B cell (primary cell): ENCODE results near the gene ASIC4. TPM values are rescaled to one million over a fixed set of nuclear protein-coding genes. Genes with fewer than 3 reads are reported as not detected.
A peak's percentile ranks its signal among the peaks of the same experiment; 100 is the strongest.

Experiments used
- ATAC-seq: fragments of 200-7000 bp; cut with Tn5 transposase; one replicate; pipeline ENCODE4 v1.10.0; 2021; ENCODE audit warnings: low read depth, mild to moderate bottlenecking, moderate number of reproducible peaks, moderate library complexity
- CTCF ChIA-PET: fragments of 350-600 bp; sonication (Branson Sonifier 250); formaldehyde crosslinking; loops from one replicate; lab custom pipeline; 2021; ENCODE audit warnings: antibody characterized with exemption, inconsistent platforms; lab: Charles Lee
- POLR2A ChIA-PET: fragments of 350-600 bp; sonication (Branson Sonifier 250); formaldehyde crosslinking; loops from one replicate; lab custom pipeline; 2021; ENCODE audit warnings: antibody characterized with exemption; lab: Charles Lee
- DNase-seq: peaks from one replicate; pipeline ENCODE4 v3.0.0; 2013
- H2AFZ ChIP-seq: 2 replicates; pipeline ENCODE4 v1.6.1; 2012; ENCODE audit warnings: mild to moderate bottlenecking, low read depth, low read length; ENCODE audit not compliant: insufficient read depth, poor library complexity, severe bottlenecking
- H3K27ac ChIP-seq, 2 donors: 1 replicate in 1 of 2; 2 replicates in 1 of 2; pipeline ENCODE4 v1.5.1; 2012 to 2013; ENCODE audit warnings: low read length in 2 of 2, mild to moderate bottlenecking in 2 of 2, moderate library complexity in 1 of 2
- H3K27me3 ChIP-seq, 4 experiments: fragments of 200-600 bp in 1 of 4; sonication (generic) in 1 of 4; replicated peaks in 1 of 4; 1 replicate in 2 of 4; 2 replicates in 2 of 4; pipeline versions ENCODE4 v1.6.1 to v1.7.0; 2013 to 2016; ENCODE audit warnings: low read length in 3 of 4, mild to moderate bottlenecking in 2 of 4, mixed read lengths in 1 of 4, moderate library complexity in 1 of 4; ENCODE audit not compliant: insufficient read depth in 4 of 4, control insufficient read depth in 3 of 4; ENCODE audit errors: control extremely low read depth in 1 of 4
- H3K36me3 ChIP-seq, 2 experiments: replicated peaks in 1 of 2; 1 replicate in 1 of 2; 2 replicates in 1 of 2; pipeline versions ENCODE4 v1.6.1 to v1.7.1; 2013; ENCODE audit warnings: low read length in 1 of 2; ENCODE audit not compliant: insufficient read depth in 2 of 2, control insufficient read depth in 1 of 2; ENCODE audit errors: control extremely low read depth in 1 of 2, extremely low read depth in 1 of 2
- H3K4me1 ChIP-seq, 2 donors: fragments of 200-600 bp in 1 of 2; sonication (generic) in 1 of 2; 1 replicate in 1 of 2; 2 replicates in 1 of 2; pipeline versions ENCODE4 v1.5.1 to v1.6.1; 2013 to 2017; ENCODE audit warnings: low read length in 2 of 2; ENCODE audit not compliant: control insufficient read depth in 2 of 2, insufficient read depth in 2 of 2
- H3K4me2 ChIP-seq: replicated peaks from 2 replicates; pipeline ENCODE3; 2012; ENCODE audit warnings: mild to moderate bottlenecking, low read depth, low read length; ENCODE audit not compliant: poor library complexity, severe bottlenecking
- H3K4me3 ChIP-seq, 5 experiments: fragments of 200-600 bp in 1 of 5; sonication (generic) in 1 of 5; 1 replicate in 3 of 5; 2 replicates in 2 of 5; pipeline versions ENCODE4 v1.5.1 to v1.7.0; 2011 to 2016; ENCODE audit warnings: low read length in 4 of 5, mild to moderate bottlenecking in 4 of 5, low read depth in 2 of 5, control low read depth in 1 of 5, moderate library complexity in 1 of 5; ENCODE audit not compliant: insufficient read depth in 1 of 5; ENCODE audit errors: control extremely low read depth in 1 of 5, extremely low read depth in 1 of 5
- H3K79me2 ChIP-seq: fragments of 200-600 bp; sonication (generic); one replicate; pipeline ENCODE4 v1.6.0; 2016; ENCODE audit warnings: low read length; ENCODE audit not compliant: control insufficient read depth, insufficient read depth
- H3K9ac ChIP-seq: fragments of 200-600 bp; sonication (generic); 2 replicates; pipeline ENCODE4 v1.6.1; 2017; ENCODE audit warnings: mild to moderate bottlenecking, low read length, moderate library complexity
- H3K9me3 ChIP-seq, 3 donors: one replicate each; pipeline versions ENCODE4 v1.6.1 to v1.7.1; 2013; ENCODE audit warnings: low read length in 2 of 3; ENCODE audit not compliant: control insufficient read depth in 2 of 3, insufficient read depth in 1 of 3; ENCODE audit errors: control extremely low read depth in 1 of 3
- H4K20me1 ChIP-seq: 2 replicates; pipeline ENCODE4 v1.6.0; 2012; ENCODE audit warnings: mild to moderate bottlenecking, low read length; ENCODE audit not compliant: insufficient read depth, control insufficient read depth, poor library complexity, severe bottlenecking
- H3K27ac Mint-ChIP-seq: one replicate; pipeline ENCODE4 v1.8.0; 2021; ENCODE audit warnings: mixed read lengths
- H3K27me3 Mint-ChIP-seq: one replicate; pipeline ENCODE4 v1.8.0; 2021; ENCODE audit warnings: mixed read lengths
- H3K4me1 Mint-ChIP-seq: one replicate; pipeline ENCODE4 v1.8.0; 2021; ENCODE audit warnings: mixed read lengths
- H3K4me3 Mint-ChIP-seq: one replicate; pipeline ENCODE4 v1.8.0; 2021; ENCODE audit warnings: mixed read lengths
- H3K9me3 Mint-ChIP-seq: one replicate; pipeline ENCODE4 v1.8.0; 2022; ENCODE audit warnings: mixed read lengths; ENCODE audit not compliant: insufficient read depth
- EZH2 ChIP-seq: IDR thresholded peaks from 2 replicates; pipeline ENCODE4 v1.6.1; 2012; ENCODE audit warnings: borderline replicate concordance, low read depth, mild to moderate bottlenecking, moderate library complexity, low read length; ENCODE audit not compliant: insufficient read depth, poor library complexity, severe bottlenecking
- WGBS: methylation state at CpG from one replicate; pipeline ENCODE4 v1.1.5; 2013; ENCODE audit warnings: missing lambda C conversion rate; ENCODE audit not compliant: insufficient coverage; 5-methylcytosine and 5-hydroxymethylcytosine counted together
- intact Hi-C: fragments of 100-400 bp; cut with micrococcal nuclease; formaldehyde crosslinking; loops from one replicate; pipeline ENCODE4 v1.10.0; 2022
- polyA plus RNA-seq: library from polyadenylated mRNA; depleted of rRNA; stranded (reverse); fragments of >200 nt; gene quantifications from 2 replicates; pipeline ENCODE4 v1.2.3, GENCODE V29; 2012
- total RNA-seq, 2 donors: library from RNA; stranded (reverse); fragments of 120-200 nt in 1 of 2; gene quantifications; 1 replicate in 1 of 2; 2 replicates in 1 of 2; pipeline versions ENCODE4 v1.2.3 to v1.2.4, GENCODE V29; 2013 to 2022
- TF ChIP-seq, protein P1 (sequence below): fragments of 200-600 bp; IDR thresholded peaks from one replicate; pipeline ENCODE4 v1.8.0; 2022; ENCODE audit warnings: antibody characterized with exemption, mild to moderate bottlenecking

The ASIC4 gene
- total and polyA plus RNA-seq, 2 donors (not counting 1 experiment from before 2014, with no cell fraction given): not detected

DNA sequence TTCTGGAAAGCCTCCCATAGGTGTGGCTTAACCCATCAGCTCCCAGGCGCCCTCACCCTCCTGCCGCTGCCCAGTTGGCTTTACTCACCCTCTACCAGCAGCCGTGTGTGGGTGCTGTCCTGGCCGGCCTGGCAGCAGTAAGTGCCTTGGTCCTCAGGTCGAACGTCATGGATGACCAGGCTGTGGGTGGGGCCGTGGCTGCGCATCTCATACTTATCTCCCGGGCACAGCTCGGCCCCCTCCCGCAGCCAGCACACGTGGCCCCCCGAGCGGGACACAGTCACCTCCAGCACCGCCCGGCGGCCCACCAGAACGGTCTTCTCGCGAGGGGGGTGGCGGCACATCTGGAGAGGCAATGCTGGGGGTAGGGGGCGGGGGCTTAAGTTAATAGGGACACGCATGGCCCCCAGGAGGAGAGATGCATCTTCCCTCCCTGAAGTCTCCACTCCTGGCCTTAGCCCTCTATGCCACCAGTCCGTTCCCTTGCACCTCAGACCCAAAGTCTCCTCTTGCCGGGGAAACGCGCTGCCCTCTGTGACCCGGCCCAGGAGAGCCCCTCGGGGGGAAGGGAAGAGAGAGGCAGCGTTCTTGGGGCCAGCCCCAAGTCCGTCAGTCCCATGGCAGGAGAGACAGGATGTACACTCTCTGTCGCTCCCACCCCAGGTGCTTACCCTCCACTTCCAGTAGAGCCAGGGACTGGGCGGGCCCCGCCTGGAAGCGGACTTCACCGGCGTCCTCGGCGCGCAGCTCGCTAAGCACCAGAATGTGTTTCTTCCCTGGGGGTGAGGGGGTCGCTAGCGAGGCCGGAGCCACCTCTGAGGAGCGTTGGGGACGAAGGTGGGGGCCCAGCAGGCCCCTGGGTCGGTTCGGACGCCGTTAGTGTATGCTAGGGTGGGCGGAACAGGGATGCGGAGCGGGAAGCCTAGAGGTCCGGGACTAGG is 37.4 kb downstream of the ASIC4 start:
- no peaks in the 10 kb centered on the region for H3K79me2 ChIP-seq
- H3K36me3 ChIP-seq: no peaks in the 10 kb centered on the region
- no peak for DNase-seq
- peak overlapping the region; percentile 41 for H3K9ac ChIP-seq
- CTCF ChIA-PET: interaction anchor here (1.0 to 1.7 kb wide), 2 partner anchors 9 to 10 kb away, joined by 5 to 6 read pairs; no protein-coding TSS in a partner anchor
- H2AFZ ChIP-seq: peak overlapping the region; percentile 64
- no peak for ATAC-seq
- peaks cover 62% of the 10 kb centered on the region for H3K27me3 Mint-ChIP-seq
- peaks cover 20 to 30% of the 10 kb centered on the region in 2 donors for H3K4me1 ChIP-seq
- H3K4me1 Mint-ChIP-seq: peaks cover 14% of the 10 kb centered on the region
- TF ChIP-seq, protein P1, sequence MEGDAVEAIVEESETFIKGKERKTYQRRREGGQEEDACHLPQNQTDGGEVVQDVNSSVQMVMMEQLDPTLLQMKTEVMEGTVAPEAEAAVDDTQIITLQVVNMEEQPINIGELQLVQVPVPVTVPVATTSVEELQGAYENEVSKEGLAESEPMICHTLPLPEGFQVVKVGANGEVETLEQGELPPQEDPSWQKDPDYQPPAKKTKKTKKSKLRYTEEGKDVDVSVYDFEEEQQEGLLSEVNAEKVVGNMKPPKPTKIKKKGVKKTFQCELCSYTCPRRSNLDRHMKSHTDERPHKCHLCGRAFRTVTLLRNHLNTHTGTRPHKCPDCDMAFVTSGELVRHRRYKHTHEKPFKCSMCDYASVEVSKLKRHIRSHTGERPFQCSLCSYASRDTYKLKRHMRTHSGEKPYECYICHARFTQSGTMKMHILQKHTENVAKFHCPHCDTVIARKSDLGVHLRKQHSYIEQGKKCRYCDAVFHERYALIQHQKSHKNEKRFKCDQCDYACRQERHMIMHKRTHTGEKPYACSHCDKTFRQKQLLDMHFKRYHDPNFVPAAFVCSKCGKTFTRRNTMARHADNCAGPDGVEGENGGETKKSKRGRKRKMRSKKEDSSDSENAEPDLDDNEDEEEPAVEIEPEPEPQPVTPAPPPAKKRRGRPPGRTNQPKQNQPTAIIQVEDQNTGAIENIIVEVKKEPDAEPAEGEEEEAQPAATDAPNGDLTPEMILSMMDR: no peak
- TF ChIP-seq EZH2: no peak
- H3K4me3 ChIP-seq: peak overlapping the region in 4 of 5 experiments; percentile 35 to 52 (median 46)
- POLR2A ChIA-PET: interaction anchor here (1.9 kb wide), 1 partner anchor 8 kb away, joined by 4 read pairs; the partner anchor contains the start of genes CHPF and TMEM198
- H3K9me3 Mint-ChIP-seq: no peaks in the 10 kb centered on the region
- intact Hi-C loops: loop anchor here (1.0 to 2.0 kb wide), 2 partner anchors 7 to 45 kb away; partner anchors contain the start of genes STK11IP and TMEM198
- no peaks in the 10 kb centered on the region for H4K20me1 ChIP-seq
- WGBS: 7% methylated on average over 42 of the region's 54 CpGs
- H3K9me3 ChIP-seq: peaks cover 0 to 38% (median 0%) of the 10 kb centered on the region in 3 donors
- no peak overlapping the region for H3K27ac ChIP-seq
- peak overlapping the region; percentile 98 for H3K4me2 ChIP-seq
- no peak overlapping the region for H3K27ac Mint-ChIP-seq
- peak overlapping the region; percentile 76 for H3K4me3 Mint-ChIP-seq
- H3K27me3 ChIP-seq: peaks cover 0 to 80% (median 23%) of the 10 kb centered on the region in 4 experiments
